ENCODE data around the gene PTPRJ. TPM values are rescaled to one million over a fixed set of nuclear protein-coding genes. Genes with fewer than 3 reads are reported as not detected.
A peak's percentile ranks its signal among the peaks of the same experiment; 100 is the strongest.

Gene PTPRJ
- total RNA-seq, 2 donors from 2014 or later = 26.5 to 37.4 TPM

GRCh38 chr11:48141475-48142122 lies 161.2 kb downstream of the PTPRJ start:
- Histone ChIP-seq H3K4me3 (ENCODE audit: low read length) (no peak overlapping the region), H3K4me1 (ENCODE audit: control insufficient read depth, insufficient read depth, low read length) (no peaks in the 10 kb centered on the region), H3K36me3 (ENCODE audit: control insufficient read depth, insufficient read depth, low read length) (peaks cover 41% of the 10 kb centered on the region), H3K9ac (ENCODE audit: extremely low read depth, low read length, poor library complexity, severe bottlenecking) (no peak overlapping the region), H3K27me3 (ENCODE audit: control insufficient read depth, insufficient read depth, low read length, poor library complexity, severe bottlenecking) (no peaks in the 10 kb centered on the region), H3K27ac (ENCODE audit: low read depth, low read length) (peak overlapping the region; percentile 62), H3K9me3 (ENCODE audit: control insufficient read depth, low read length) (no peaks in the 10 kb centered on the region)
- H3K4me3 Mint-ChIP-seq = no peak overlapping the region
- H3K4me1 Mint-ChIP-seq = no peaks in the 10 kb centered on the region
- no peaks in the 10 kb centered on the region for H3K27me3 Mint-ChIP-seq (ENCODE audit: insufficient read depth)
- no peak overlapping the region for H3K27ac Mint-ChIP-seq
- H3K36me3 Mint-ChIP-seq (ENCODE audit: low read depth) = peaks cover 58% of the 10 kb centered on the region
- TF ChIP-seq CTCF (conservative IDR thresholded peaks at IDR 0.05) = no peak
- DNase-seq = no peak
- H3K9me3 Mint-ChIP-seq = no peaks in the 10 kb centered on the region
- 88 to 93% methylated on average over 3 of the region's 3 CpGs for WGBS, 2 experiments (ENCODE audit: insufficient coverage in 1 of 2, insufficient read length in 1 of 2)

- Mint-ChIP-seq H3K27ac (no peak overlapping the region), H3K9me3 (no peaks in the 10 kb centered on the region), H3K36me3 (ENCODE audit: low read depth) (peaks cover 57% of the 10 kb centered on the region), H3K27me3 (ENCODE audit: insufficient read depth) (no peaks in the 10 kb centered on the region), H3K4me1 (no peaks in the 10 kb centered on the region), H3K4me3 (no peak overlapping the region)
- 76 to 91% methylated on average over 4 of the region's 4 CpGs for WGBS, 2 experiments (ENCODE audit: insufficient coverage in 1 of 2, insufficient read length in 1 of 2)
- no peak for TF ChIP-seq CTCF (conservative IDR thresholded peaks at IDR 0.05)
- DNase-seq = no peak
- no peak overlapping the region for H3K9ac ChIP-seq (ENCODE audit: extremely low read depth, low read length, poor library complexity, severe bottlenecking)
- no peaks in the 10 kb centered on the region for H3K9me3 ChIP-seq (ENCODE audit: control insufficient read depth, low read length)
- no peak overlapping the region for H3K4me3 ChIP-seq (ENCODE audit: low read length)
- peaks cover 44% of the 10 kb centered on the region for H3K36me3 ChIP-seq (ENCODE audit: control insufficient read depth, insufficient read depth, low read length)
- no peaks in the 10 kb centered on the region for H3K4me1 ChIP-seq (ENCODE audit: control insufficient read depth, insufficient read depth, low read length)
- H3K27me3 ChIP-seq (ENCODE audit: control insufficient read depth, insufficient read depth, low read length, poor library complexity, severe bottlenecking) = no peaks in the 10 kb centered on the region
- H3K27ac ChIP-seq (ENCODE audit: low read depth, low read length) = no peak overlapping the region
These were observed 162.5 kb downstream of the PTPRJ start for GRCh38 chr11:48142889-48143288.

- no peaks in the 10 kb centered on the region for H3K27me3 Mint-ChIP-seq (ENCODE audit: insufficient read depth)
- H3K9ac ChIP-seq (ENCODE audit: extremely low read depth, low read length, poor library complexity, severe bottlenecking) = no peak overlapping the region
- no peaks in the 10 kb centered on the region for H3K4me1 ChIP-seq (ENCODE audit: control insufficient read depth, insufficient read depth, low read length)
- no peak overlapping the region for H3K4me3 ChIP-seq (ENCODE audit: low read length)
- H3K27me3 ChIP-seq (ENCODE audit: control insufficient read depth, insufficient read depth, low read length, poor library complexity, severe bottlenecking) = no peaks in the 10 kb centered on the region
- no peak overlapping the region for H3K4me3 Mint-ChIP-seq
- peaks cover 13% of the 10 kb centered on the region for H3K9me3 Mint-ChIP-seq
- H3K36me3 Mint-ChIP-seq (ENCODE audit: low read depth) = peaks cover 69% of the 10 kb centered on the region
- WGBS, 2 experiments (ENCODE audit: insufficient coverage in 1 of 2, insufficient read length in 1 of 2) = 92 to 93% methylated on average over 2 to 3 of the region's 3 CpGs
- H3K36me3 ChIP-seq (ENCODE audit: control insufficient read depth, insufficient read depth, low read length) = peaks cover 60% of the 10 kb centered on the region
- H3K9me3 ChIP-seq (ENCODE audit: control insufficient read depth, low read length) = peaks cover 11% of the 10 kb centered on the region
- no peak for DNase-seq
- H3K27ac ChIP-seq (ENCODE audit: low read depth, low read length) = no peak overlapping the region
- no peaks in the 10 kb centered on the region for H3K4me1 Mint-ChIP-seq
- no peak for TF ChIP-seq CTCF (conservative IDR thresholded peaks at IDR 0.05)
- no peak overlapping the region for H3K27ac Mint-ChIP-seq
These were observed 168.4 kb downstream of the PTPRJ start for GRCh38 chr11:48148749-48149148.

All from endodermal cell (in vitro differentiated cells).